ENCODE measurements around the gene TRPC4. TPM values are rescaled to one million over a fixed set of nuclear protein-coding genes. Genes with fewer than 3 reads are reported as not detected.

TRPC4 gene
- total RNA-seq, 1 experiment from 2014 or later: 19.0 TPM

- H3K56ac ChIP-seq (ENCODE audit: insufficient read length, low read depth, low read length): no peak overlapping the region
- no peaks in the 10 kb centered on the region for H4K20me1 ChIP-seq (ENCODE audit: control insufficient read depth, insufficient read depth, insufficient read length)
- Mint-ChIP-seq H3K36me3 (ENCODE audit: insufficient read depth in 1 of 3, low read depth in 3 of 3) (no peaks in the 10 kb centered on the region), H3K27ac (no peak overlapping the region; a peak in 1 of 7 replicates), H3K27me3 (ENCODE audit: low read depth) (no peaks in the 10 kb centered on the region; the same call in 1 of the 2 replicates), H3K9me3 (no peaks in the 10 kb centered on the region), H3K4me3 (no peak overlapping the region), H3K4me1 (peaks cover 4 to 5% of the 10 kb centered on the region in 2 experiments)
- no peak overlapping the region for H3T11ph ChIP-seq (ENCODE audit: low read length)
- TF ChIP-seq, protein P1, sequence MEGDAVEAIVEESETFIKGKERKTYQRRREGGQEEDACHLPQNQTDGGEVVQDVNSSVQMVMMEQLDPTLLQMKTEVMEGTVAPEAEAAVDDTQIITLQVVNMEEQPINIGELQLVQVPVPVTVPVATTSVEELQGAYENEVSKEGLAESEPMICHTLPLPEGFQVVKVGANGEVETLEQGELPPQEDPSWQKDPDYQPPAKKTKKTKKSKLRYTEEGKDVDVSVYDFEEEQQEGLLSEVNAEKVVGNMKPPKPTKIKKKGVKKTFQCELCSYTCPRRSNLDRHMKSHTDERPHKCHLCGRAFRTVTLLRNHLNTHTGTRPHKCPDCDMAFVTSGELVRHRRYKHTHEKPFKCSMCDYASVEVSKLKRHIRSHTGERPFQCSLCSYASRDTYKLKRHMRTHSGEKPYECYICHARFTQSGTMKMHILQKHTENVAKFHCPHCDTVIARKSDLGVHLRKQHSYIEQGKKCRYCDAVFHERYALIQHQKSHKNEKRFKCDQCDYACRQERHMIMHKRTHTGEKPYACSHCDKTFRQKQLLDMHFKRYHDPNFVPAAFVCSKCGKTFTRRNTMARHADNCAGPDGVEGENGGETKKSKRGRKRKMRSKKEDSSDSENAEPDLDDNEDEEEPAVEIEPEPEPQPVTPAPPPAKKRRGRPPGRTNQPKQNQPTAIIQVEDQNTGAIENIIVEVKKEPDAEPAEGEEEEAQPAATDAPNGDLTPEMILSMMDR (conservative IDR thresholded peaks at IDR 0.05): no peak
- H2BK5ac ChIP-seq (ENCODE audit: insufficient read length, low read length): no peak overlapping the region
- no peaks in the 10 kb centered on the region for H3K9me3 ChIP-seq (ENCODE audit: control insufficient read depth, low read depth, low read length)
- no CpG with 5 or more reads among the region's 3 CpGs for WGBS (ENCODE audit: extremely low coverage, insufficient read length, low lambda C conversion rate)
- no peak overlapping the region for H3K27ac ChIP-seq (ENCODE audit: insufficient read length, low read depth, low read length)
- no peak overlapping the region for H2BK120ac ChIP-seq (ENCODE audit: low read depth, low read length, poor library complexity, severe bottlenecking)
- peaks cover 4% of the 10 kb centered on the region; the same call in 1 of the 2 replicates for H3K4me1 ChIP-seq (ENCODE audit: insufficient read depth, low read length)
- DNase-seq: no peak
- no peak overlapping the region for H3K4me2 ChIP-seq (ENCODE audit: insufficient read depth, insufficient read length, low read length)
- H2AK5ac ChIP-seq (ENCODE audit: insufficient read length, low read length): no peak overlapping the region
- H2BK15ac ChIP-seq (ENCODE audit: low read depth, low read length): no peak overlapping the region
- no peak overlapping the region for H4K91ac ChIP-seq (ENCODE audit: insufficient read length, low read depth, low read length)
- no peak overlapping the region for H2BK12ac ChIP-seq (ENCODE audit: insufficient read length, low read depth, low read length)
- no peak overlapping the region for H4K5ac ChIP-seq (ENCODE audit: insufficient read length, low read depth, low read length)
- no peak overlapping the region for H3K18ac ChIP-seq (ENCODE audit: insufficient read length, low read depth, low read length)
- no peak overlapping the region for H2AFZ ChIP-seq (ENCODE audit: low read length)
- H3K79me2 ChIP-seq (ENCODE audit: insufficient read depth, low read length): no peaks in the 10 kb centered on the region
- H3K23ac ChIP-seq (ENCODE audit: insufficient read length, low read depth, low read length): no peak overlapping the region
- H2BK20ac ChIP-seq (ENCODE audit: low read depth, low read length, poor library complexity, severe bottlenecking): no peak overlapping the region
- H3K4ac ChIP-seq (ENCODE audit: low read depth, low read length): no peak overlapping the region
- no peaks in the 10 kb centered on the region for H3K23me2 ChIP-seq (ENCODE audit: insufficient read length, low read depth, low read length, poor library complexity, severe bottlenecking)
- no peak overlapping the region for H3K14ac ChIP-seq (ENCODE audit: insufficient read depth, low read length)
- H3K9ac ChIP-seq (ENCODE audit: extremely low read depth, insufficient read length, low read length): no peak overlapping the region
- H3K79me1 ChIP-seq (ENCODE audit: insufficient read depth, low read depth, low read length, poor library complexity, severe bottlenecking): no peaks in the 10 kb centered on the region
- H4K8ac ChIP-seq (replicated peaks; ENCODE audit: insufficient read length, low read depth, low read length): no peak overlapping the region
- H3K27me3 ChIP-seq (ENCODE audit: insufficient read depth, low read length): no peaks in the 10 kb centered on the region
Measured at GRCh38 chr13:37766502-37766901, 103.1 kb downstream of the TRPC4 start.

Data from H9 (cell line).